GM12878 (cell line): Measurements from ENCODE around the gene THAP9.

Source experiments
- CTCF ChIP-seq, 3 experiments: IDR thresholded peaks in 2 of 3; conservative IDR thresholded peaks in 1 of 3; 2 replicates each; pipeline ENCODE4 v1.5.1; 2011; ENCODE audit warnings: low read depth in 3 of 3, low read length in 3 of 3, mild to moderate bottlenecking in 3 of 3, control low read depth in 2 of 3, moderate library complexity in 2 of 3, inconsistent platforms in 1 of 3, mixed read lengths in 1 of 3; ENCODE audit not compliant: control insufficient read depth in 2 of 3, insufficient read depth in 1 of 3; ENCODE audit errors: extremely low read depth in 1 of 3
- E2F4 ChIP-seq: IDR thresholded peaks from 2 replicates; pipeline ENCODE4 v1.6.1; 2012; ENCODE audit warnings: low read depth, low read length, improper control_type of control experiment
- EP300 ChIP-seq, 2 experiments: fragments of 150-350 bp in 1 of 2; IDR thresholded peaks; 2 replicates each; pipeline ENCODE4 v1.6.1; 2011 to 2012; ENCODE audit warnings: low read depth in 2 of 2, low read length in 2 of 2, borderline replicate concordance in 1 of 2, improper control_type of control experiment in 1 of 2, inconsistent platforms in 1 of 2; ENCODE audit not compliant: control insufficient read depth in 1 of 2
- MAX ChIP-seq: IDR thresholded peaks from 2 replicates; pipeline ENCODE4 v1.6.1; 2012; ENCODE audit warnings: low read depth, low read length, improper control_type of control experiment
- NBN ChIP-seq: fragments of 450-650 bp; IDR thresholded peaks from 2 replicates; pipeline ENCODE4 v1.6.1; 2016
- NRF1 ChIP-seq: conservative IDR thresholded peaks from 2 replicates; pipeline ENCODE4 v1.6.1; 2011; ENCODE audit warnings: mild to moderate bottlenecking, low read depth, low read length, improper control_type of control experiment
- SREBF2 ChIP-seq: IDR thresholded peaks from 2 replicates; pipeline ENCODE4 v1.6.1; 2012; ENCODE audit warnings: mild to moderate bottlenecking, low read length
- ZBTB4 ChIP-seq: fragments of 450-650 bp; formaldehyde crosslinking; IDR thresholded peaks from 2 replicates; pipeline ENCODE4 v1.4.0; 2022; ENCODE audit warnings: mild to moderate bottlenecking, moderate library complexity

- no peak for TF ChIP-seq E2F4
- no peak for TF ChIP-seq NRF1
- TF ChIP-seq EP300 (IDR thresholded peaks at IDR 0.05; ENCODE audit: borderline replicate concordance in 1 of 2, control insufficient read depth in 1 of 2, low read depth in 2 of 2, low read length in 2 of 2), result no peak
- no peak for TF ChIP-seq MAX
- TF ChIP-seq SREBF2, result no peak
- TF ChIP-seq CTCF (IDR thresholded peaks at IDR 0.05 in 2 of 3, conservative IDR thresholded peaks at IDR 0.05 in 1 of 3; ENCODE audit: control insufficient read depth in 2 of 3, extremely low read depth in 1 of 3, insufficient read depth in 1 of 3, low read depth in 3 of 3, low read length in 3 of 3), result no peak
- TF ChIP-seq ZBTB4, result no peak
- TF ChIP-seq NBN, result no peak
Measured at GRCh38 chr4:82947498-82947897, 47.0 kb downstream of the THAP9 start.
